H7 (cell line): ENCODE results near the gene C1QL1. TPM values are rescaled to one million over a fixed set of nuclear protein-coding genes. Genes with fewer than 3 reads are reported as not detected.
A peak's percentile ranks its signal among the peaks of the same experiment; 100 is the strongest.

Source experiments
- DNase-seq: peaks from one replicate; pipeline ENCODE4 v3.0.0; 2012
- H3K27me3 ChIP-seq: 2 replicates; pipeline ENCODE4 v1.6.0; 2011; ENCODE audit warnings: mild to moderate bottlenecking, low read length; ENCODE audit not compliant: control insufficient read depth, insufficient read depth
- H3K36me3 ChIP-seq: replicated peaks from 2 replicates; pipeline ENCODE4 v1.5.1; 2011; ENCODE audit warnings: low read length; ENCODE audit not compliant: control insufficient read depth, insufficient read depth
- H3K4me3 ChIP-seq: 2 replicates; pipeline ENCODE4 v1.5.1; 2011; ENCODE audit warnings: low read depth, mild to moderate bottlenecking, control low read depth, low read length, moderate library complexity; ENCODE audit not compliant: insufficient read depth
- total RNA-seq: library from RNA; depleted of rRNA; stranded (reverse); fragments of >200 nt; shearing (Covaris generic); gene quantifications from 2 replicates; pipeline ENCODE4 v1.2.3, GENCODE V29; 2014

C1QL1 gene
- total RNA-seq, 1 experiment from 2014 or later = 12.7 TPM

DNA sequence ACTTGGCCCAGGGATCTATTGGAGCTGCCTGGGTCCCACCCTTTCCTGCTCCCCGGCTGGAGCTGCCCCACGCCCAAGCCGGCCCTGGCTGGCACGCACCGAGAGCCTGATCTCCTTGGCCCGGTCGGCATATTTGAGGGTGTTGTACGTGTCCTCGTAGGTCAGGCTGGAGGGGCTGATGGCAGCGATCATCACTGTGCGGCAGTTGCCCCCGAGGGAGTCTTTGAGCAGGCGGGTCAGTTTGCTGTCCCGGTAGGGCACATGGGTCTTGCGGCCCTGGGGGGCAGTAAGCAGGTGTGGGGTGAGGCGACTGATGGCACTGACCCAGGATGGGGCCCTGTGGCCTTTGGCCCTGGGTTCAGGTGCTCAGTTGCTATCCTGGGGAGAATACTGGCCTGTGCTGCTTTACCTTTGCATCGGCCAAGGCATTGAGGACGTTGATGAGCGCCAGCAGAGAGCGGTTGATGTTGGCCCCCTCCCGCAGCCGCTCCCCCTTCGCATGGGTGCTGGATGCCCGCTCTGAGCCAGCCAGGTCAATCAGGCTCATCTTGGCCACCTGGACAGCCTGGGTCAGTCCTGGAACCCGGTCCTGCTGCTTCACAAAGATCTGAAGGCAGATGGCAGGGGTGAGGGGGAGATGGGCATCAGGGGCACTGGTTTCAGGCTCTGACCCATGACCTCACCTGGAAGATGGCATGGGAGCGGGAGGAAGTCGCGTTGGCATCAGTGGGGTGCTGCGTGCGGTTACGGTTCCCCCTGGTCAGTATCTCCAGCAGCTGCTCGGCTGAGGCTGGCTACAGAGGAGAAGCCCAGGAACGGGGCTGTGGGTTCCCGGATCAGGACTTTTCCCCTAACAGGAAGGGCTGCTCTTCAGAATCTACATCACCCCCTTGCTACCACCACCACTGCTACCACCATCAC, 34.0 kb downstream of the C1QL1 start:
- no peak overlapping the region for H3K4me3 ChIP-seq
- peaks cover 33% of the 10 kb centered on the region for H3K36me3 ChIP-seq
- H3K27me3 ChIP-seq = no peaks in the 10 kb centered on the region
- DNase-seq = peak; percentile 35

- DNase-seq = peak; percentile 28
- Histone ChIP-seq H3K27me3 (no peaks in the 10 kb centered on the region), H3K36me3 (peaks cover 44% of the 10 kb centered on the region), H3K4me3 (no peak overlapping the region)
Measured at GRCh38 chr17:44932787-44933097, 35.4 kb downstream of the C1QL1 start.

DNA sequence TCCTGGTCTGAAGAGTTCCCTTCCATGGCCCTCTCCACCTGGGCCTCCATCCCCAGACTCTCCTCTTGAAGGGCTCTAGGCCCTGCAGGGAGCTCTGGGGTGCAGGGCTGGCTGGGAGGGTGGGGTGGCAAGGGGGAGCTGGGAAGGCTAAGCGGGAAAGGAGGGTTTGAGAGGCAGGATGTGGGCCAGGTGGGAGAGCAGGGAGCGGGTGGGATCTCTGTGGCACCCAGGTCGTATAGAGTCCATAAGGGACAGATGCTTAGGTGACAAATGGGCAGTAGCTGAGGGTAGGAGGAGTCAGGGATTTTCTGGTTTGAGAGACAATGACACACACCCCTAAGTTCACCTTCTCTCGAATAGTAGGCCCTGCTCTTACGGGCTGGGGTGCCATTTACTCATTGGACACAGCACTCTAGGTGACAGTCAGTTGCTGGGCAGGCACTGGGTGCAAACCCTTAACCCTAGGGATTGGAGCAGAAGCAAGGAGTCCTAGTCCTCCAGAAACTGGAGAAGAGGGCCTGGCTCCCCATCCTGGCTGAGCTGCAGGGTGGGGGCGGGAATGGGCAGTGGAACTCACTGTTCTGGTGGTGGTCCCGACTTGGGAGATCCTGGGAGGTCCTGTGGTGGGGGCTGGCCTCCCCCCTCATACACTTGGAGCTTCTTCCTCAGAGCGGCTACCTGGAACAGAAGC, 35.9 kb downstream of the C1QL1 start:
- H3K36me3 ChIP-seq = peaks cover 49% of the 10 kb centered on the region

GRCh38 chr17:44931376-44931775, 36.7 kb downstream of the C1QL1 start:
- DNase-seq = no peak
- Histone ChIP-seq H3K36me3 (peaks cover 54% of the 10 kb centered on the region), H3K4me3 (no peak overlapping the region), H3K27me3 (no peaks in the 10 kb centered on the region)

More for the DNA sequence above, 35.9 kb downstream of the C1QL1 start:
- Histone ChIP-seq H3K27me3 (no peaks in the 10 kb centered on the region), H3K4me3 (no peak overlapping the region)
- peak; percentile 38 for DNase-seq

DNA sequence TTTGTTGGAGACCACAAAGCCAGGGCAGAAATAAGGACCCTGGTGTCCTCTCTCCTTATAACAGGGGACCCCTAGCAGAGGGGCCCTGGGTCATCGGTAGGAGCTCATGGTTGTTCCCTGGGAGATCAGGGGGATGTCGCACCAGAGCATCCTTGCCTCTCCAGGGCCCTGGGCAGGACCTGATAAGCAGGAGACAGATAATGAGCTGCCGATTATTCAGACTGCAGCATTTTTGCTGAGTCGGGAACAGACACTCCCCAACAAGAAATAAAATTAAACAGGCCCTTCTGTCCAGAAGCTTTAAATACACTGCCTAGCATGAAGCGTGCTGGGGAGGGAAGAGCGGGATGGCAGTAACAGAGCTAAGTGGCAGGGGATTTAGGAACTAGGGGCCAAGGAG, 37.4 kb downstream of the C1QL1 start:
- H3K4me3 ChIP-seq = no peak overlapping the region
- H3K36me3 ChIP-seq = peaks cover 57% of the 10 kb centered on the region
- no peaks in the 10 kb centered on the region for H3K27me3 ChIP-seq
- DNase-seq = no peak

GRCh38 chr17:44928950-44929720, 39.0 kb downstream of the C1QL1 start:
- peaks cover 46% of the 10 kb centered on the region for H3K36me3 ChIP-seq
- no peak overlapping the region for H3K4me3 ChIP-seq
- H3K27me3 ChIP-seq = no peaks in the 10 kb centered on the region
- DNase-seq = no peak

GRCh38 chr17:44928136-44928535, 40.0 kb downstream of the C1QL1 start:
- Histone ChIP-seq H3K36me3 (peaks cover 41% of the 10 kb centered on the region), H3K27me3 (no peaks in the 10 kb centered on the region), H3K4me3 (no peak overlapping the region)
- no peak for DNase-seq

DNA sequence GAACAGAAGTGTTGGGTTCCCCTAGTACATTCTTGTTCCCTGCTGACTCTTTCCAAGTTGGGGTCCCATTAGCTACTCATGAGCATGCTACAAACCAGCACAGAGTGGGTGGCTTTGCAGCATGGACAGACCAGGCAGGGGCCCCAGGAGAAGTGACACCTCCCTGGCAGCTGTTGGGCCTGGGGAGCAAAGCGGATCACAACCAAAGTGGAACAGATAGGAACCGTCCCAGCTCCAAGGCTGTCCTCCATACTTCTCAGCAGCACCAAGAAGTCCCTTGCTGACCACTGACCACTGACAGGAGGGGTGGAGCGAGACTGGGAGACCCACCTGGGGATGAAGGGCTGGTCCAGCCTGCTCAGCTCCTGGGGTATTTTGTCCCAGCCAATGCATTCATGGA, 40.4 kb downstream of the C1QL1 start:
- no peak overlapping the region for H3K4me3 ChIP-seq
- H3K36me3 ChIP-seq = peaks cover 37% of the 10 kb centered on the region
- no peak for DNase-seq
- H3K27me3 ChIP-seq = no peaks in the 10 kb centered on the region

- no peak for DNase-seq
- Histone ChIP-seq H3K27me3 (no peaks in the 10 kb centered on the region), H3K4me3 (no peak overlapping the region), H3K36me3 (peaks cover 31% of the 10 kb centered on the region)
Measured at GRCh38 chr17:44926821-44927525, 41.1 kb downstream of the C1QL1 start.

- no peak for DNase-seq
- Histone ChIP-seq H3K27me3 (peaks cover 2% of the 10 kb centered on the region), H3K36me3 (peaks cover 29% of the 10 kb centered on the region), H3K4me3 (no peak overlapping the region)
Measured at GRCh38 chr17:44925731-44926697, 42.1 kb downstream of the C1QL1 start.

GRCh38 chr17:44924107-44924544, 44.0 kb downstream of the C1QL1 start:
- peaks cover 26% of the 10 kb centered on the region for H3K36me3 ChIP-seq
- peaks cover 5% of the 10 kb centered on the region for H3K27me3 ChIP-seq
- no peak overlapping the region for H3K4me3 ChIP-seq
- DNase-seq = no peak

- peaks cover 16% of the 10 kb centered on the region for H3K36me3 ChIP-seq
- DNase-seq = no peak
- H3K4me3 ChIP-seq = no peak overlapping the region
- peaks cover 5% of the 10 kb centered on the region for H3K27me3 ChIP-seq
Measured at GRCh38 chr17:44922746-44923470, 45.2 kb downstream of the C1QL1 start.

DNA sequence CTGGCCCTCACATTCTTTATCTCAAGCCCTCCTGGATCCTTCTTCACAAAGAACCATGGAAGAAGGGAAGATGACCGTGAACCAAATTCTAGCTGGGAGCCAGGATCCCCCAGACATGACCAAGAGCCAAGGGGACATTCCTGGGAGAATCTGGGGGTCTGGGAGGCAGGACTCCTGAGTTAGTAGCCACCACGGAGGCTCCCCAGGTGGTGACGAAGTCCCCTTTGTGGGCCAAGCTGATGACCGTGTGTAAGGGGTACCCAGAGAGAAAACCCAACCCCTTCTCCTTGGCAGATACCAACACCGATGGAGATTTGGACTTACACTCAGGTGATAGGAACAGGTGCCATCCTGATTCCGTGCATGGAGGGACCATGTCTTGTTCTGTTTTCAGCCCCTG, 46.0 kb downstream of the C1QL1 start:
- H3K27me3 ChIP-seq = peaks cover 5% of the 10 kb centered on the region
- H3K36me3 ChIP-seq = peaks cover 9% of the 10 kb centered on the region
- no peak for DNase-seq
- no peak overlapping the region for H3K4me3 ChIP-seq
